Transverse colon (tissue), 4 donors: ENCODE results near the gene SPATA4. TPM values are rescaled to one million over a fixed set of nuclear protein-coding genes. Genes with fewer than 3 reads are reported as not detected.

Source experiments
- DNase-seq: peaks from one replicate; pipeline ENCODE4 v3.0.0-alpha.2; 2019
- H3K27ac ChIP-seq, 4 donors: fragments of 200-600 bp; sonication (generic); 2 replicates each; pipeline ENCODE4 v1.5.1; 2016 to 2018; ENCODE audit warnings: inconsistent platforms in 4 of 4
- H3K27me3 ChIP-seq: fragments of 200-600 bp; sonication (generic); 2 replicates; pipeline ENCODE4 v1.5.1; 2017; ENCODE audit warnings: inconsistent platforms
- H3K36me3 ChIP-seq, 4 donors: fragments of 200-600 bp; sonication (generic); 2 replicates each; pipeline ENCODE4 v1.5.1; 2017 to 2019; ENCODE audit warnings: inconsistent platforms in 4 of 4
- H3K4me1 ChIP-seq, 4 donors: fragments of 200-600 bp; sonication (generic); 2 replicates each; pipeline ENCODE4 v1.5.1; 2017 to 2020; ENCODE audit warnings: inconsistent platforms in 4 of 4
- H3K4me3 ChIP-seq, 4 donors: fragments of 200-600 bp; sonication (generic); 1 replicate in 1 of 4; 2 replicates in 3 of 4; pipeline versions ENCODE4 v1.5.1 to v1.6.1; 2017 to 2019; ENCODE audit warnings: inconsistent platforms in 4 of 4
- H3K9me3 ChIP-seq, 2 donors: fragments of 200-600 bp; sonication (generic); 2 replicates each; pipeline ENCODE4 v1.5.1; 2017 to 2019; ENCODE audit warnings: inconsistent platforms in 2 of 2
- EP300 ChIP-seq: sonication (generic); formaldehyde crosslinking; IDR thresholded peaks from one replicate; pipeline ENCODE4 v1.6.1; 2017; ENCODE audit warnings: antibody characterized with exemption, low read depth
- POLR2A ChIP-seq: fragments of 450-650 bp; IDR thresholded peaks from one replicate; pipeline ENCODE4 v1.6.1; 2016; ENCODE audit warnings: antibody characterized with exemption, mild to moderate bottlenecking, moderate library complexity
- POLR2AphosphoS5 ChIP-seq, 3 donors: sonication (generic); formaldehyde crosslinking; IDR thresholded peaks; one replicate each; pipeline ENCODE4 v1.6.1; 2016; ENCODE audit warnings: antibody characterized with exemption in 3 of 3
- WGBS, 2 donors: methylation state at CpG; one replicate each; pipeline ENCODE4 v1.1.5; 2018; ENCODE audit warnings: low coverage in 1 of 2; 5-methylcytosine and 5-hydroxymethylcytosine counted together
- in situ Hi-C, 4 donors: fragments of 200-750 bp; cut with MboI; loops; one replicate each; pipeline versions ENCODE4 v1.15.0 to v1.15.1; 2017; ENCODE audit warnings: low sequenced_read_pairs in 3 of 4, low pct_ligation_motif_present in 1 of 4, low pct_unique_long_range_greater_than_20kb in 1 of 4
- intact Hi-C: fragments of 100-400 bp; cut with DNase I; formaldehyde crosslinking; loops from one replicate; pipeline ENCODE4 v1.15.1; 2023; ENCODE audit warnings: low total_unique reads
- total RNA-seq, 4 donors: library from RNA; depleted of rRNA; stranded (reverse); fragments of >200 nt; gene quantifications; one replicate each; pipeline ENCODE4 v1.1.0, GENCODE V29; 2016
- TF ChIP-seq, protein P1 (sequence below), 5 experiments: fragments of 200-600 bp in 3 of 5; fragments of 450-650 bp in 2 of 5; sonication (generic) in 3 of 5; IDR thresholded peaks; 1 replicate in 2 of 5; 2 replicates in 3 of 5; pipeline ENCODE4 v1.5.1; 2016 to 2017; ENCODE audit warnings: antibody characterized with exemption in 5 of 5, inconsistent platforms in 3 of 5, mild to moderate bottlenecking in 2 of 5, moderate library complexity in 1 of 5

The SPATA4 gene
- total RNA-seq: not detected

DNA sequence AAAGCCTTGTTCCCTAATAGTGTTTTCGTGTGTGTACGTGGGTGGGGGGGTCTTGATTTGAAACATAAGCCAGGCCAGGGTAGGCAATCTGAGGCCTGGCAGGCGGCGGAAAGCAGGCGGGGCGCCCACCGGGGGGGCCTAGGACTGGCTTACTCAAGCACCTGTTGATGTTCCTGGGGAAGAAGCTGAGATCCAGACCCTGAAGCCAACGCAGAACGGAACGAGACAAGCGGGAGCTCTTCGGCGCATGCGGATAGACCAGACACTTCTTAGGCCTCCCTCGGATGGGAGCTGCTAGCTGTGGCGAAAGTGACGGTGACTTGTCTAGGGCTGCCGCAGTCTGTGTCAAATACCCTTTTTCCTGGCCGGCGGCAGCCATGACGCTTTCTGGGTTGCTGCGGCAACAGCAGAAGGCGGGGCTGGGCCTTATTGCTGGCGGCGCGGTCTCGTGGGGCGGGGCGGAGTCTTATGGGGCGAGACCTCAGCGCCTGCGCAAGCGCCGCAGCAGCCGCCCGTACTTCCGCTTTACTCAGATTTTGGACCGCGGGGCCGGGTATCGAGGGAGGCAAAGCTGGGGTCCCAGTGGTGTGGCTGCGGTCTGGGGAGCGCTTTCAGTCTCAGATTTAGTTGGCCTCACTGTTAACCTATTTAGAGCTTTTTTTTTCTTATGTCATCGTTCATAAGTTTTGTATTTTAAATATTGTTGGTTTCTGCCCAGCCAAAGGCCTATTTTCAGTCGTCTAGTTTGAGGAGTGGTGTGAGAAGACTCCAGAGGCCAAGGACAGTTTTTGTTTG lies at the start of gene SPATA4:
SPATA4 (minus strand) TSS at position 402 of the 795 bp plus-strand sequence; CDS start at position 379, 23 bp downstream.
- WGBS, 2 donors: 2 to 7% methylated on average over 3 to 39 of the region's 45 CpGs
- intact Hi-C loops: no loop called here
- peaks cover 5% of the 10 kb centered on the region for H3K27me3 ChIP-seq
- in situ Hi-C loops: loop anchor here in 1 of 4 donors (10.0 kb wide), 1 partner anchor 119 kb away; the partner anchor contains the start of gene SPCS3
- H3K9me3 ChIP-seq: no peaks in the 10 kb centered on the region
- peak within 1 kb of the TSS; percentile 37 to 68 (median 51) for H3K4me3 ChIP-seq
- H3K36me3 ChIP-seq: no peaks in the 10 kb centered on the region
- peak within 1 kb of the TSS; percentile 74 to 86 (median 80) for H3K27ac ChIP-seq
- peak; percentile 95 for DNase-seq
- TF ChIP-seq POLR2AphosphoS5 (IDR thresholded peaks at IDR 0.05) (peak; percentile 28 to 62 (median 29)), EP300 (no peak), POLR2A (peak; percentile 43)
- TF ChIP-seq, protein P1, sequence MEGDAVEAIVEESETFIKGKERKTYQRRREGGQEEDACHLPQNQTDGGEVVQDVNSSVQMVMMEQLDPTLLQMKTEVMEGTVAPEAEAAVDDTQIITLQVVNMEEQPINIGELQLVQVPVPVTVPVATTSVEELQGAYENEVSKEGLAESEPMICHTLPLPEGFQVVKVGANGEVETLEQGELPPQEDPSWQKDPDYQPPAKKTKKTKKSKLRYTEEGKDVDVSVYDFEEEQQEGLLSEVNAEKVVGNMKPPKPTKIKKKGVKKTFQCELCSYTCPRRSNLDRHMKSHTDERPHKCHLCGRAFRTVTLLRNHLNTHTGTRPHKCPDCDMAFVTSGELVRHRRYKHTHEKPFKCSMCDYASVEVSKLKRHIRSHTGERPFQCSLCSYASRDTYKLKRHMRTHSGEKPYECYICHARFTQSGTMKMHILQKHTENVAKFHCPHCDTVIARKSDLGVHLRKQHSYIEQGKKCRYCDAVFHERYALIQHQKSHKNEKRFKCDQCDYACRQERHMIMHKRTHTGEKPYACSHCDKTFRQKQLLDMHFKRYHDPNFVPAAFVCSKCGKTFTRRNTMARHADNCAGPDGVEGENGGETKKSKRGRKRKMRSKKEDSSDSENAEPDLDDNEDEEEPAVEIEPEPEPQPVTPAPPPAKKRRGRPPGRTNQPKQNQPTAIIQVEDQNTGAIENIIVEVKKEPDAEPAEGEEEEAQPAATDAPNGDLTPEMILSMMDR (IDR thresholded peaks at IDR 0.05): no peak
- peaks cover 0 to 19% (median 0%) of the 10 kb centered on the region in 4 donors for H3K4me1 ChIP-seq

DNA sequence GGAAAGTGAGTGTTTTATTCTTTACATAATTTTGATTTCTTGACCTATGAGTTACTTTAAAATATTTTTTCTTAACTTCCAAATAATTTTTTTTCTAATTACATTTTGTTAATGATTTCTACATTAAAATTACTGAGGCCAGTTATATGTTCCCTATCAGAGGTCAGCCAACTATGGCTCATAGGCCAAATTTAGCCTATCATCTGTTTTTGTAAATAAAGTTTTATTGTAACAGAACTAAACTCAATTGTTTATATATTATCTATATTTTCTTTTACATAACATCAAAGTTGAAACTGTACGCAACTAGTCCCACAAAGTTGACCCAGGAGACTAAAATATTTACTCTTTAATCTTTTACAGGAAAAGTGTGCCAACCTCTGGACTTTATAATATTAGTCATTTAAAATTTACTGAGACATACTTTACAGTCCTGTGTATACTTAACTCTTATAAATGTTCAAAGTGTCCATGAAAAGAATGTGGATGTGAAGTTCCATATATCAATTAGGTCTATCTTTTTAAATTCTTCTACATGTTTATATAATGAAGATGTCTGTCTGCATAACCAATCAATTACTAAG lies 47.5 kb upstream of the SPATA4 start:
- Histone ChIP-seq H3K27ac (peak overlapping the region in 2 of 4 donors; percentile 15 to 20), H3K36me3 (no peaks in the 10 kb centered on the region), H3K4me3 (no peak overlapping the region), H3K27me3 (no peaks in the 10 kb centered on the region), H3K4me1 (no peaks in the 10 kb centered on the region), H3K9me3 (no peaks in the 10 kb centered on the region)
- no peak for DNase-seq
- in situ Hi-C loops (no loop called here), intact Hi-C loops (no loop called here)
- TF ChIP-seq, protein P1 (IDR thresholded peaks at IDR 0.05): no peak
- TF ChIP-seq EP300 (no peak), POLR2AphosphoS5 (IDR thresholded peaks at IDR 0.05) (no peak), POLR2A (no peak)
- 70 to 78% methylated on average over 1 of the region's 1 CpG for WGBS, 2 donors

DNA sequence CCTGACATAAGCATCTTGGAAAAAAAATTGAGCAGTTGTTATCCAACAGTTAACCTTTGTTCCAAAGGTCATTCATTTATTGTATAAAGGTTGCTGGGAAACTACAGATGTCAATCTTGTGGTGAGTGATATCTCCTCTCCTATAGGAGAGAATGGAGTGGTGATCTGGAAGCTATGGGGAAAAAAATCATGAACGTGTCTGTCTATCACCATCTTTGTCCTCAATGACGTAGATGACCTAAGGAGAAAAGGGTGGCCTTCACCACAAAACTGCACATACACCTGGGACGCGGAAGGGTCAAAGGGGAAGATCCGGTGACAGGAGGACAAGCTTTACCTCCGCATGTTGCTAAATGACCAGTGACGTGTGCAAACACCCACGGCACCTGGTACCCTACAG lies 46.3 kb upstream of the SPATA4 start:
- no peak for TF ChIP-seq POLR2AphosphoS5 (IDR thresholded peaks at IDR 0.05)
- no peak for TF ChIP-seq EP300
- TF ChIP-seq, protein P1 (IDR thresholded peaks at IDR 0.05): no peak
- TF ChIP-seq POLR2A: no peak
- DNase-seq: no peak
- Histone ChIP-seq H3K36me3 (no peaks in the 10 kb centered on the region), H3K4me1 (peaks cover 0 to 3% (median 0%) of the 10 kb centered on the region in 4 donors), H3K9me3 (no peaks in the 10 kb centered on the region), H3K27ac (peak overlapping the region in 1 of 4 donors; percentile 20), H3K27me3 (no peaks in the 10 kb centered on the region), H3K4me3 (no peak overlapping the region)
- intact Hi-C loops (no loop called here), in situ Hi-C loops (no loop called here)
- WGBS, 2 donors: 93 to 97% methylated on average over 8 of the region's 8 CpGs

DNA sequence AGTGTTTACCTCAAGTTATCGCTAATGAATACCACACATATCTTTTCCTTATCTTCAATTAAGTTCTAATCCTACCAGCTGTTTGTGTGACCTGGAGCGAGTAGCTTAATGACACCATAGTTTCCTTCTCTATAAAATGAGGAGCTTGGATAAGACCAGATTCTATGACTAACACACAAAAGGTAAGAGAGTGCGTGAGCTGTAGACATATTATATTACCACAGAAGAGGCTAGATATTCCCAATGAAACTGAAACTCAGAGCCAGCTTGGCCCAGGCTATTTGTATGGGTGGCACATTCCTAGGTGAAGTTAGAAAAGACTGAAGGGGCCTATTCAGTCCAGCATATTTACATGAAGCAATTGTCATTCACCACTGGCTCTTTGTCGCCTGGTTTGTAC lies 43.4 kb upstream of the SPATA4 start:
- Histone ChIP-seq H3K4me3 (no peak overlapping the region), H3K9me3 (no peaks in the 10 kb centered on the region), H3K27ac (peak overlapping the region; percentile 65 to 86 (median 76)), H3K27me3 (no peaks in the 10 kb centered on the region), H3K36me3 (no peaks in the 10 kb centered on the region), H3K4me1 (peaks cover 0 to 3% (median 0%) of the 10 kb centered on the region in 4 donors)
- WGBS, 2 donors: 52 to 64% methylated on average over 4 of the region's 4 CpGs
- in situ Hi-C loops (no loop called here), intact Hi-C loops (no loop called here)
- TF ChIP-seq EP300 (no peak), POLR2A (no peak), POLR2AphosphoS5 (IDR thresholded peaks at IDR 0.05) (no peak)
- TF ChIP-seq, protein P1 (IDR thresholded peaks at IDR 0.05): no peak
- no peak for DNase-seq
